NCI-H2107 treated with DMSO at 0.1 percent for 48 hours (cell line): Measurements from ENCODE around the gene TRIM54.
A peak's percentile ranks its signal among the peaks of the same experiment; 100 is the strongest.
"Not testable (repeated sequence)": the region's sequence is repeated elsewhere in the genome, so short reads cannot be mapped to it uniquely, and the experiment has no call there.

Source experiments
- DNase-seq: peaks from one replicate; lab custom pipeline; 2025; ENCODE audit not compliant: unreplicated experiment; lab: John Stamatoyannopoulos, UW

Gene TRIM54

DNA sequence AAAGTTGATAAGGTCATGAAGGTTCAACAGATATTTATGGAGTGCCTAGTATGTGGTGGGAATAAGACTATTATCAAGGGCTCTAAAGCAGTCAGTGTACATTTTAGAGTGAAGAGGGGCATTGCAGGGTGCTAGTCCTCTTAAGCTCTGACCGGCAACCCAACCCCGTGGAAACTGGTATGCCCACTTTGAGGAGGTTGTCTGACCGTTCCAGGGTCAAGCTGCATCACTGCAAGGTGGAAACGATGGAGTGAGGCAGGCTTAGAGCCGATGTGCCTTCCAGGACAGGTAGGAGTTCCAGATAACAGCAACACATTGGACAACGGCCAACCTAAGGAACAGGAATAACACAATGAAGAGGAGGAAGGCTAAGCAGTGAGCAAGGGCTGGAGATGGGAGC lies 27.4 kb downstream of the TRIM54 start:
- no peak for DNase-seq

- DNase-seq: no peak
These were observed 29.9 kb downstream of the TRIM54 start for GRCh38 chr2:27312152-27312551.

- no peak for DNase-seq
These were observed 31.8 kb downstream of the TRIM54 start for GRCh38 chr2:27313882-27314645.

GRCh38 chr2:27314709-27315108 lies 32.5 kb downstream of the TRIM54 start:
- no peak for DNase-seq

DNA sequence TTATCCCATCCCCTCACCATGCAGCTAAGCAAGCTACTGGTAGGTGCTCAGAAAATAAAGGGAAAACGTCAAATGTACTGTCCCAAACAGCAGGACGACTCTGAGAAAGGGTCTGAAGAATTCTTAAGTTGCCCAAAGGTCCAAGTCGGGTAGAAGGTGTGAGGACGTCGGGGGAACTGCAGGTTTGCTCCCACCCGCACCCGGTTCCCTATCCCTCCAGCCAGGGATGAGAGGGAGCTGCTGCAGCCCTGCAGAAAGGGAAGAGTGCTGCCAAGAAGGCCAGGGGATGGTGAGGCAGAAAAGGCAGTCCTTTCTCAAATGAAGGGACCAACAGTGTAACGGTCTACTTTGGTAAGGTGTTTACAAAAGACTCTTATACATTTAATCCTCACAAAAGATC lies 32.9 kb downstream of the TRIM54 start:
- DNase-seq: no peak

DNA sequence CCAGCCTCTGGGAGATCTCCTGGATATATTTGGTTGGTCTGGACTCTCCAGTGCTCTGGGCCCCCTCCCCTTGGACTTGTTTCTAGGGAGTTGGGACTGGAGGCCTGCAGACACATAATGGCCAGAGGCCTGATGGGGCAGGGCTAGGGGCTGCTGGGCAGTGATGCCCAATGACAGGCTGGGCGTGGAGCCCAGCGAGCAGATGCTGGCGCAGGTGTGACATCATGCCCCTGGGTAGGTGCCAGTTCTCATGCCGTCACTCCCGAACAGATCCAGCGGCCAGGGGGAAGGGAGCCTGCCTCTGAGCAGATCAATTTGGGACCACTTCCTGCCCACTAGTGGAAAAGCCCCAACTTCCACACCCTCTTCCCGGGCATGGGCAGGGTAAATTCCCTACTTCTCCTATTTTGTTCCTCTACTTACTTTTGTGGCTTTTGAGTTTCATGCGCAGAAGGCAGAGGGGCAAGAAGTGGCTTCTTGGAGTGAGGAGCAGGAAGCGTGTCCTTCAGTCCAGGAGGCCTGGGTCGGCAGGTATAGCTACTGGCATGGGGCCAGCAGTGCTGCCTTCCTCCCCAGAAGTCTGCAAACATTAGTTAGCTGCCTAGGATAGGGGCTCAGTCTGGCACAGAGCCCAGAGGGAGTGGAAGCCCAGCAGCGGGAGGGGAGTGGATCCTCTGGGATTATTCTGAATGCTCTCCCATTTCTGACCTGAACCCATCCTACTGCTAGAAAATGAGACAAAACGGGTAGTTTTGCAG lies 34.6 kb downstream of the TRIM54 start:
- no peak for DNase-seq

- DNase-seq: not testable (repeated sequence)
These were observed 37.6 kb downstream of the TRIM54 start for GRCh38 chr2:27319839-27320238.

DNA sequence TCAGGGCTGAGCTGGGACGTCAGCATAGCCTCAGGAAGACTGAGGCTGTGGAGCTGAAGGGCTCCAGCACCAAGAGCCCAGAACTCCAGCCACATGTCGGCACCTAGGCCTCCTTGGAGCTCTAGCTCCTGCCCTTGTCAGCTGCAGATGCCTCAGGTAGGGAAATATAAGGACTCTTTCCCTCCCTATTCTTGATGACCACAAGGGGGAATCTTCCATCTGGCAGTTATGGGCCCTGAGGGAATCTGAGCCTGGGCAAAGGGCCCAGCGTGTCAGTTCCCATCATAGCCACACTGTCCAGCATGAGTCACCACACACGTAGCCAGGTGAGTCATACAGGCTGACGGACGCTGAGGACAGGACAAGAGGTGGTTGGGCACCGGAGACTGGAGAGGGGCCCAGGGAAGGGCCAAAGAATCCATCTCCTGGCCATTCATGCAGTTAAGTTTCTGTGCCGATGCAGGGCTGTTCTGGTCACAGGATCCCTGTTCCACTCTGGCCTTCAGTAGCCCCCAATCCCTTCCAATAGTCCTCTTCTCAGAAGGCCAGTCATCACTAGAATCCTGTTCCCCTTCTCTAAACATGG lies 38.8 kb downstream of the TRIM54 start:
- no peak for DNase-seq

- no peak for DNase-seq
These were observed 40.1 kb downstream of the TRIM54 start for GRCh38 chr2:27322301-27322765.

- peak; percentile 79 for DNase-seq
These were observed 40.8 kb downstream of the TRIM54 start, which contains the start of gene MPV17 for GRCh38 chr2:27322766-27323595. Gene MPV17, minus strand, starts transcription at chr2:27323097. Its CDS starts 580 bp downstream, at chr2:27322517.

DNA sequence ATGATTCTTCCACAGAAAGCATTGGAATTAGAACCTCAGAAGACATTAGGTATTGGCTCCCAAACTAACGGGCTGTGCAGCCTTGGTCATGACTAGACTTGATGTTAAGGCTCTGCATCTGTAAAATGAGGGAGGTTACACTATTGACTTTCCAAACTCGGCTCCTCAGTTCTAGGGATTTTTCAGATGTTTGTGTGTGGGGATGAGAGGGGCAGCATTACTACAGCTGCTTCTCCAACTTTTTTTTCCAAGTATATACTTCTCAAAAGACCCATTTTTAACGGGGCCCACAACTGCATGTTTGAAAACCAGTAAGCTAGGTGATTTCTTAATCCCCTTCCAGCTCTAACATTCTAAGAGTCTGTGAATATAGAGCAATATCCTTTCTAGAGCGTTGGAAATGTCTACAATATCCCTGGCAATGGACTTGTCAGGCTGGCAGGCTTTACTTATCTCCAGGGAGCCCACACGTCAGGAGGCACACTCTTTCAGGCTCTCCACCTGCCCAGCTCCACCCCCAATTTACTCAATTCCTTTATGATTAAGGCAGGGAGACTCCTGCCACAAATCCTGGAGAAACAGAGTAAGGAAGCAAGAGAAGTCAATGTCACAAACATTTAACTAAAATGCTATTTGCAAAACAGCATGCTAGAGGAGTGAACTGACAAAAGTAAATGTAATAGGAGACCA lies 41.5 kb downstream of the TRIM54 start:
- no peak for DNase-seq

GRCh38 chr2:27324720-27325119 lies 42.5 kb downstream of the TRIM54 start:
- no peak for DNase-seq

DNA sequence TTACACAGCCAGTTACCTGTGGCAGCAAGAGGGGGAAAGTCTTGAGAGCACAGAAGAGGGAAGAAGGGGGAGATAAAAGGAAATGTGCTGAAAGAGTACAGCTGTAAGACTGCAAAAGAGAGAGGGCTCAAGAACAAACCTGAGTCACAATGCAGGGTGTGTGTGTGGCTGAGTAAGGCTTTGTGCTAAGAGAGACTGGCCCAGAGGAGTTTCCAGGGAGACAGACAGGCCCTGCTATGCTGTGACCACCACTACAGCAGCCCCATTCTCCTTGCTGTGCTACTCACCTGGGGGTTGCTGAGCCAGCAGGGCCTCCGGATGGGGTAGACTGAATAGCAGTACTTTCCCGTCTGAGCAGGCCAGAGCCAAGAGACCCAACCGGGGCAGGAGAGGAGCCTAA lies 53.1 kb downstream of the TRIM54 start:
- DNase-seq: no peak

DNA sequence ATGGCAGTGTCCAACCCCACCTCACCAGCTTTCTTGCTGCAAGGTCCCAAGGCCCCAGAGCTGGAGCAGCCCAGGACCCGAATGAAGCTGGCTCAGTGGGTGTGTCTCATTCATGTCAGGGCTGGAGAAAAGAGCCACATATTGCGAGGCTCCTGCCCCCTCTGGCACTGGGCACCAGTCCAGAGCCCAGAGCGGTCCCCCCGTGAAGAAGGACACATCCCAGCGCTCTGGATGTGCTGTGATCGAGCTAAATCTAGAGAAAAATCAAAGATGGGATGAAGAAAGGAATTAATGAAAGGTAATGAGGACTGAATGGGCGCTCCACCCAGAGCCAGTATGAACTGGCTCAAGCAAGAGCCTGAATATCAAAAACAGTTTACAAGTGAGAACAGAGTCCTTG lies 53.9 kb downstream of the TRIM54 start:
- DNase-seq: no peak

DNA sequence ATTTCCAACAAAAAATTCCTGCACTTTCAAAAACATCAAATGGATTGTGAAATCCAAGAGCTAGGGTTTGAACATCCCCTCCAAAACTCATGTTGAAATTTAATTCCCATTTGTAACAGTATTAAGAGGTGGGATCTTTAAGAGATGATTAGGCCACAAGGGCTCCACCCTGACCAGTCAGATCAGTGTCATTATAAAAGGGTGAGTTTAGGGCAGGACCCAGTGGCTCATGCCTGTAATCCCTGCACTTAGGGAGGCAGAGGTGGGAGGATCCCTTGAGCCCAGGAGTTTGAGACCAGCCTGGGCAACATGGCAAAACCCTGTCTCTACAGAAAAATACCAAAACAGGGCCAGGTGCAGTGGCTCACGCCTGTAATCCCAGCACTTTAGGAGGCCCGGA lies 65.4 kb downstream of the TRIM54 start:
- DNase-seq: no peak

DNA sequence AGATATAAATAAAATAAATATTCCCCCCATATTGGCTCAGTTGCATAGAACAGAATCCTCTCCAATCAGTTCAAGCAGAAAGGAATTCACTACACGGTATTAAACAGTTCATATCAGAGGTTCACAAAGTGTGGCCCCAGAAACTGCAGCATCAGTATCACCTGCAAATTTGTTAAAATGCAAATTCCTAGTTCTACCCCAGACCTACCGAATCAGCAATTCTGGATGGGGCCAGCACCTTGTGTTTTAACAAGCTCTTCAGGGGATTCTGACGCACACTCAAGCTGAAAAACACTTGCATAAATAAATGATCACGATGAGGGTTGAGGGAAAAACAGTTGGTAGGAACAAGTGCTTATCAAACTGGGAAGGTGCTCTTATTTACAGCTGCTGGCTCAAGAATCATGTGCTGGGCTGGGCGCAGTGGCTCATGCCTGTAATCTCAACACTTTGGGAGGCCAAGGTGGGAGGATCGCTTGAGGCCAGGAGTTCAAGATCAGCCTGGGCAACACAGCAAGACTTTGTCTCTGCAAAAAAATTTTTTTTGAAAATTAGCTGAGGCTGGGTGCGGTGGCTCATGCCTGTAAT lies 68.0 kb downstream of the TRIM54 start:
- DNase-seq: no peak

DNA sequence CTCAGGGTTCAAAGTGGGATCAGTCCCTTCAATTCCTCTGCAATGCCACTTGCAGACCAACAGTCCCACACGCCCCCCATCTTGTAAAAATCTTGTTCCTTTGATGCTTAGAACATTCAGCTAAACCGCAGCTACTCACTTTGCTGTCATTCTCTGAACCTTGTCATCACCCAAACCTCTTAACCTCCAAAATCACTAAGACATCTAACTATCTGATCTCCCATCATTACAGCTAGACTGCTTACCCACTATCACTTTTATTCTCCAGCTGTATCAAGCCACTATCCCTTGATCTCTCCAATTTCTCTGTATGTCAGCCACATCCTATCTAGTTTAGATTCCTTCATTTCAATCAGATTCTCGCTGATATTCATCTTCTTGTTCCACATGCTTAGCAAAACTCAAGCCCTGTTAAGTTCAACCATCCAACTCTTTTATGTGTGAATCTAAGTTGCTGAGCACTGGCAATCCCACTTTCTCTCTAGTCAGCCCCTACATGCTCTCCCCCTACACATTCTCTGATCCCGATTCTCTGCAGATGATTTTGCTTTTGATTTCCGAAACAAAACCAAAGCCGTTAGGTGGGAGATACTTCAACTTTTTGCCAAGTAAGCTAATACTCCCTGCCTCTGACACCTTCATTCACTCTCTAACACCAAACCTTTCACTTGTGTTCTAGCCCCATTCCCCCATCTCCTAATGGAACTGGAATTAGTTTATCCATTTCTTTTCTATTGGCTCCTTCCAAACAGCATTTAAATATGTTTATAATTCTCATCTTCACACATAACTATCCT lies 69.8 kb downstream of the TRIM54 start:
- DNase-seq: no peak

DNA sequence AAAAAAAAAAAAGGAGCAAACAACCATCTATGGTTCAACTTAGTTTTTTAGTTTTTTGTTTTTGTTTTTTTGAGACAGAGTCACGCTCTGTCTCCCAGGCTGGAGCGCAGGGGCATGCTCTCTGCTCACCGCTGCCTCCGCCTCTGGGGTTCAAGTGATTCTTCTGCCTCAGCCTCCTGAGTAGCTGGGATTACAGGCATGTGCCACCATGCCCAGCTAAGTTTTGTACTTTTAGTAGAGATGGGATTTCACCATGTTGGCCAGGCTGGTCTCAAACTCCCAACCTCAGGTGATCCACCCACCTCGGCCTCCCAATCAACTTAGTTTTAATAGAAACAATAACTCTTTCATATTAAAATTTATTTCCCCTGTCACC lies 71.1 kb downstream of the TRIM54 start:
- not testable (repeated sequence) for DNase-seq
